Karpas-422 (cell line): ENCODE results near the gene FAM81B. TPM values are rescaled to one million over a fixed set of nuclear protein-coding genes. Genes with fewer than 3 reads are reported as not detected.
A peak's percentile ranks its signal among the peaks of the same experiment; 100 is the strongest.

ENCODE experiments used
- DNase-seq: peaks from one replicate; pipeline ENCODE4 v3.0.0-alpha.2; 2015
- H2AFZ ChIP-seq: fragments of 200-600 bp; sonication (generic); 2 replicates; pipeline ENCODE4 v1.6.1; 2014; ENCODE audit warnings: antibody characterized with exemption, low read length, mixed read lengths
- H3K27ac ChIP-seq: fragments of 200-600 bp; sonication (generic); 2 replicates; pipeline ENCODE4 v1.5.1; 2014; ENCODE audit warnings: mild to moderate bottlenecking, low read length, moderate library complexity
- H3K27me3 ChIP-seq: fragments of 200-600 bp; sonication (generic); 2 replicates; pipeline ENCODE4 v1.6.1; 2014; ENCODE audit warnings: low read length, mixed read lengths
- H3K36me3 ChIP-seq: fragments of 200-600 bp; sonication (generic); 2 replicates; pipeline ENCODE4 v1.6.1; 2014; ENCODE audit warnings: low read length, mixed read lengths; ENCODE audit not compliant: insufficient read depth
- H3K4me1 ChIP-seq: fragments of 200-600 bp; sonication (generic); 2 replicates; pipeline ENCODE4 v1.6.1; 2014; ENCODE audit warnings: mild to moderate bottlenecking, low read length, mixed read lengths
- H3K4me2 ChIP-seq: fragments of 200-600 bp; sonication (generic); 2 replicates; pipeline ENCODE4 v1.6.1; 2014; ENCODE audit warnings: low read length, low read depth, mild to moderate bottlenecking; ENCODE audit not compliant: poor library complexity, severe bottlenecking
- H3K4me3 ChIP-seq: fragments of 200-600 bp; sonication (generic); 2 replicates; pipeline ENCODE4 v1.5.1; 2014; ENCODE audit warnings: mild to moderate bottlenecking, antibody characterized with exemption, low read length, mixed read lengths
- H3K79me2 ChIP-seq: fragments of 200-600 bp; sonication (generic); 2 replicates; pipeline ENCODE4 v1.6.1; 2014; ENCODE audit warnings: mild to moderate bottlenecking, low read length, mixed read lengths
- H3K9ac ChIP-seq: fragments of 200-600 bp; sonication (generic); 2 replicates; pipeline ENCODE4 v1.6.0; 2014; ENCODE audit warnings: low read length
- H3K9me2 ChIP-seq: fragments of 200-600 bp; sonication (generic), shearing (Covaris generic); replicated peaks from 2 replicates; pipeline ENCODE4 v1.6.0; 2014; ENCODE audit warnings: mild to moderate bottlenecking, low read length, moderate library complexity; ENCODE audit not compliant: insufficient read depth
- H3K9me3 ChIP-seq: fragments of 300-700, 200-600 bp; sonication (generic); 2 replicates; pipeline ENCODE4 v1.6.1; 2014; ENCODE audit warnings: low read length, mixed read lengths
- H4K20me1 ChIP-seq: fragments of 200-600 bp; sonication (generic); 2 replicates; pipeline ENCODE4 v1.6.1; 2014; ENCODE audit warnings: mild to moderate bottlenecking, antibody characterized with exemption, low read length, low read depth; ENCODE audit not compliant: insufficient read depth
- total RNA-seq: library from RNA; depleted of rRNA; stranded (reverse); fragments of >200 nt; shearing (Covaris generic); gene quantifications from 2 replicates; pipeline ENCODE4 v1.2.3, GENCODE V29; 2014; ENCODE audit warnings: low replicate concordance

The FAM81B gene
- total RNA-seq, 1 experiment from 2014 or later = not detected

GRCh38 chr5:95449460-95449859 is 58.3 kb downstream of the FAM81B start:
- Histone ChIP-seq H3K36me3 (no peaks in the 10 kb centered on the region), H3K9me3 (no peaks in the 10 kb centered on the region), H3K9me2 (no peaks in the 10 kb centered on the region; the same call in 1 of the 2 replicates), H2AFZ (no peak overlapping the region), H3K4me1 (no peaks in the 10 kb centered on the region), H3K27me3 (no peaks in the 10 kb centered on the region), H3K4me2 (no peak overlapping the region), H4K20me1 (no peaks in the 10 kb centered on the region), H3K79me2 (no peaks in the 10 kb centered on the region), H3K9ac (no peak overlapping the region), H3K4me3 (no peak overlapping the region), H3K27ac (no peak overlapping the region)
- no peak for DNase-seq

GRCh38 chr5:95454536-95454935 is 63.4 kb downstream of the FAM81B start:
- no peaks in the 10 kb centered on the region for H3K36me3 ChIP-seq
- H2AFZ ChIP-seq = no peak overlapping the region
- H3K9me3 ChIP-seq = no peaks in the 10 kb centered on the region
- DNase-seq = no peak
- H3K4me1 ChIP-seq = no peaks in the 10 kb centered on the region
- H3K4me2 ChIP-seq = no peak overlapping the region
- no peaks in the 10 kb centered on the region for H4K20me1 ChIP-seq
- H3K27me3 ChIP-seq = no peaks in the 10 kb centered on the region
- H3K27ac ChIP-seq = no peak overlapping the region
- H3K9me2 ChIP-seq = no peaks in the 10 kb centered on the region; the same call in 1 of the 2 replicates
- H3K79me2 ChIP-seq = no peaks in the 10 kb centered on the region
- no peak overlapping the region for H3K4me3 ChIP-seq
- no peak overlapping the region for H3K9ac ChIP-seq

- no peak for DNase-seq
- Histone ChIP-seq H3K9ac (no peak overlapping the region), H3K4me2 (no peak overlapping the region), H3K27ac (no peak overlapping the region), H2AFZ (no peak overlapping the region), H4K20me1 (no peaks in the 10 kb centered on the region), H3K27me3 (no peaks in the 10 kb centered on the region), H3K36me3 (peaks cover 18% of the 10 kb centered on the region; the same call in 1 of the 2 replicates), H3K4me1 (no peaks in the 10 kb centered on the region), H3K79me2 (no peaks in the 10 kb centered on the region), H3K9me3 (no peaks in the 10 kb centered on the region), H3K4me3 (no peak overlapping the region), H3K9me2 (no peaks in the 10 kb centered on the region)
Observed at GRCh38 chr5:95460665-95461064, 69.5 kb downstream of the FAM81B start.

- Histone ChIP-seq H3K9me3 (no peaks in the 10 kb centered on the region), H3K36me3 (peaks cover 17% of the 10 kb centered on the region; the same call in 1 of the 2 replicates), H3K4me3 (no peak overlapping the region), H3K79me2 (peaks cover 5% of the 10 kb centered on the region; the same call in 1 of the 2 replicates), H3K4me1 (peaks cover 11% of the 10 kb centered on the region), H3K9ac (no peak overlapping the region), H3K27ac (no peak overlapping the region), H2AFZ (no peak overlapping the region), H3K27me3 (no peaks in the 10 kb centered on the region), H4K20me1 (no peaks in the 10 kb centered on the region), H3K9me2 (no peaks in the 10 kb centered on the region), H3K4me2 (no peak overlapping the region)
- no peak for DNase-seq
Observed at GRCh38 chr5:95471487-95471886, 80.3 kb downstream of the FAM81B start.

- Histone ChIP-seq H3K9me3 (no peaks in the 10 kb centered on the region), H3K4me2 (no peak overlapping the region), H3K79me2 (peaks cover 8% of the 10 kb centered on the region; the same call in 1 of the 2 replicates), H3K9me2 (no peaks in the 10 kb centered on the region), H3K4me1 (peaks cover 11% of the 10 kb centered on the region), H2AFZ (no peak overlapping the region), H3K27ac (no peak overlapping the region), H3K27me3 (no peaks in the 10 kb centered on the region), H3K4me3 (no peak overlapping the region), H3K9ac (no peak overlapping the region), H4K20me1 (no peaks in the 10 kb centered on the region), H3K36me3 (peaks cover 21% of the 10 kb centered on the region; the same call in 1 of the 2 replicates)
- DNase-seq = no peak
Observed at GRCh38 chr5:95471942-95472341, 80.8 kb downstream of the FAM81B start.

- Histone ChIP-seq H3K27ac (no peak overlapping the region), H3K4me2 (no peak overlapping the region), H2AFZ (no peak overlapping the region), H3K9ac (no peak overlapping the region), H3K27me3 (no peaks in the 10 kb centered on the region), H3K79me2 (peaks cover 7% of the 10 kb centered on the region; the same call in 1 of the 2 replicates), H4K20me1 (no peaks in the 10 kb centered on the region), H3K4me1 (no peaks in the 10 kb centered on the region), H3K36me3 (peaks cover 89% of the 10 kb centered on the region), H3K9me3 (peaks cover 14% of the 10 kb centered on the region), H3K4me3 (no peak overlapping the region), H3K9me2 (no peaks in the 10 kb centered on the region)
- no peak for DNase-seq
Observed at GRCh38 chr5:95484421-95484820, 93.3 kb downstream of the FAM81B start.

GRCh38 chr5:95486191-95486590 is 95.0 kb downstream of the FAM81B start:
- Histone ChIP-seq H3K9ac (no peak overlapping the region), H4K20me1 (no peaks in the 10 kb centered on the region), H3K79me2 (peaks cover 10% of the 10 kb centered on the region; the same call in 1 of the 2 replicates), H3K4me1 (no peaks in the 10 kb centered on the region), H3K4me2 (no peak overlapping the region), H3K27me3 (no peaks in the 10 kb centered on the region), H2AFZ (no peak overlapping the region), H3K4me3 (no peak overlapping the region), H3K9me2 (no peaks in the 10 kb centered on the region), H3K36me3 (peaks cover 89% of the 10 kb centered on the region), H3K27ac (no peak overlapping the region), H3K9me3 (peaks cover 17% of the 10 kb centered on the region)
- DNase-seq = no peak

GRCh38 chr5:95487880-95488279 is 96.7 kb downstream of the FAM81B start:
- H3K27ac ChIP-seq = no peak overlapping the region
- H3K4me3 ChIP-seq = no peak overlapping the region
- H3K4me1 ChIP-seq = no peaks in the 10 kb centered on the region
- H2AFZ ChIP-seq = no peak overlapping the region
- no peaks in the 10 kb centered on the region for H4K20me1 ChIP-seq
- peak; percentile 63 for DNase-seq
- H3K4me2 ChIP-seq = no peak overlapping the region
- peaks cover 21% of the 10 kb centered on the region for H3K9me3 ChIP-seq
- H3K27me3 ChIP-seq = no peaks in the 10 kb centered on the region
- peaks cover 82% of the 10 kb centered on the region for H3K36me3 ChIP-seq
- H3K9me2 ChIP-seq = no peaks in the 10 kb centered on the region
- H3K79me2 ChIP-seq = peaks cover 11% of the 10 kb centered on the region; the same call in 1 of the 2 replicates
- no peak overlapping the region for H3K9ac ChIP-seq
